HG02970 (cell line): ENCODE measurements around the gene UGT2A2.

Experiments
- ATAC-seq: cut with Tn5 transposase; IDR thresholded peaks from one replicate; pipeline ENCODE4 v1.9.1; 2021; ENCODE audit warnings: mild to moderate bottlenecking, moderate library complexity, moderate number of reproducible peaks; ENCODE audit not compliant: unreplicated experiment, low FRiP score

UGT2A2 gene

GRCh38 chr4:69577245-69577644 lies 62.2 kb downstream of the UGT2A2 start:
- ATAC-seq = no peak

- ATAC-seq = no peak
Observed at GRCh38 chr4:69576251-69576877, 63.1 kb downstream of the UGT2A2 start.

GRCh38 chr4:69568787-69569186 lies 70.7 kb downstream of the UGT2A2 start:
- no peak for ATAC-seq

GRCh38 chr4:69563424-69563823 lies 76.0 kb downstream of the UGT2A2 start:
- no peak for ATAC-seq

- ATAC-seq = no peak
Observed at GRCh38 chr4:69549651-69550050, 89.8 kb downstream of the UGT2A2 start.

- ATAC-seq = no peak
Observed at GRCh38 chr4:69546134-69546765, 93.2 kb downstream of the UGT2A2 start.
